T-helper 2 cell treated with Interferon-gamma antibody and Interleukin-4, amounts not matched to agents 5 μg/mL and 100 μg/mL, for 36 hours (primary cell): ENCODE data around the gene HIGD2A.

Experiments
- DNase-seq: peaks from one replicate; pipeline ENCODE4 v3.0.0; 2021; ENCODE audit warnings: low spot score
- H3K27ac Mint-ChIP-seq: one replicate; pipeline ENCODE4 v1.8.0; 2021; ENCODE audit warnings: mild to moderate bottlenecking, mixed read lengths
- H3K27me3 Mint-ChIP-seq: one replicate; pipeline ENCODE4 v1.8.0; 2021; ENCODE audit warnings: low read depth, mixed read lengths
- H3K36me3 Mint-ChIP-seq: one replicate; pipeline ENCODE4 v1.8.0; 2021; ENCODE audit warnings: low read depth, mixed read lengths
- H3K4me1 Mint-ChIP-seq: one replicate; pipeline ENCODE4 v1.8.0; 2021; ENCODE audit warnings: low read depth, mixed read lengths
- H3K4me3 Mint-ChIP-seq: one replicate; pipeline ENCODE4 v1.8.0; 2022; ENCODE audit warnings: mild to moderate bottlenecking, moderate library complexity, mixed read lengths
- H3K9me3 Mint-ChIP-seq: one replicate; pipeline ENCODE4 v1.8.0; 2021; ENCODE audit warnings: mixed read lengths

HIGD2A gene

GRCh38 chr5:176410486-176411180 is 22.1 kb downstream of the HIGD2A start:
- H3K36me3 Mint-ChIP-seq: peaks cover 11% of the 10 kb centered on the region
- no peaks in the 10 kb centered on the region for H3K27me3 Mint-ChIP-seq
- H3K27ac Mint-ChIP-seq: no peak overlapping the region
- no peaks in the 10 kb centered on the region for H3K9me3 Mint-ChIP-seq
- no peak overlapping the region for H3K4me3 Mint-ChIP-seq
- no peak for DNase-seq
- H3K4me1 Mint-ChIP-seq: peaks cover 17% of the 10 kb centered on the region

GRCh38 chr5:176412517-176413254 is 24.1 kb downstream of the HIGD2A start:
- H3K4me1 Mint-ChIP-seq: peaks cover 24% of the 10 kb centered on the region
- no peak for DNase-seq
- peaks cover 11% of the 10 kb centered on the region for H3K36me3 Mint-ChIP-seq
- no peak overlapping the region for H3K27ac Mint-ChIP-seq
- H3K4me3 Mint-ChIP-seq: no peak overlapping the region
- no peaks in the 10 kb centered on the region for H3K9me3 Mint-ChIP-seq
- no peaks in the 10 kb centered on the region for H3K27me3 Mint-ChIP-seq

- Mint-ChIP-seq H3K4me3 (no peak overlapping the region), H3K27me3 (no peaks in the 10 kb centered on the region), H3K9me3 (no peaks in the 10 kb centered on the region), H3K27ac (no peak overlapping the region), H3K36me3 (peaks cover 11% of the 10 kb centered on the region), H3K4me1 (peaks cover 24% of the 10 kb centered on the region)
- no peak for DNase-seq
Measured at GRCh38 chr5:176413255-176413565, 24.7 kb downstream of the HIGD2A start.

GRCh38 chr5:176413709-176414191 is 25.2 kb downstream of the HIGD2A start:
- Mint-ChIP-seq H3K27ac (no peak overlapping the region), H3K4me1 (peaks cover 24% of the 10 kb centered on the region), H3K4me3 (no peak overlapping the region), H3K27me3 (no peaks in the 10 kb centered on the region), H3K9me3 (no peaks in the 10 kb centered on the region), H3K36me3 (peaks cover 11% of the 10 kb centered on the region)
- no peak for DNase-seq

- Mint-ChIP-seq H3K4me1 (peaks cover 24% of the 10 kb centered on the region), H3K27ac (no peak overlapping the region), H3K4me3 (peak overlapping the region; percentile 90), H3K9me3 (no peaks in the 10 kb centered on the region), H3K36me3 (peaks cover 9% of the 10 kb centered on the region), H3K27me3 (peaks cover 1% of the 10 kb centered on the region)
- DNase-seq: no peak
Measured at GRCh38 chr5:176414704-176415103, 26.2 kb downstream of the HIGD2A start.

GRCh38 chr5:176415240-176415951 is 26.8 kb downstream of the HIGD2A start:
- peak overlapping the region; percentile 90 for H3K4me3 Mint-ChIP-seq
- H3K27me3 Mint-ChIP-seq: peaks cover 6% of the 10 kb centered on the region
- DNase-seq: no peak
- H3K4me1 Mint-ChIP-seq: peaks cover 24% of the 10 kb centered on the region
- no peaks in the 10 kb centered on the region for H3K9me3 Mint-ChIP-seq
- peak overlapping the region; percentile 79 for H3K27ac Mint-ChIP-seq
- peaks cover 4% of the 10 kb centered on the region for H3K36me3 Mint-ChIP-seq

GRCh38 chr5:176415952-176416924 is 27.7 kb downstream of the HIGD2A start, which contains the start of gene CLTB:
Gene CLTB (minus strand): TSS chr5:176416539. CDS start chr5:176416363, 176 bp downstream.
- H3K4me3 Mint-ChIP-seq: peak within 1 kb of the TSS; percentile 90
- DNase-seq: peak; percentile 77
- H3K4me1 Mint-ChIP-seq: peaks cover 24% of the 10 kb centered on the region
- H3K9me3 Mint-ChIP-seq: no peaks in the 10 kb centered on the region
- H3K27ac Mint-ChIP-seq: peak within 1 kb of the TSS; percentile 79
- H3K27me3 Mint-ChIP-seq: peaks cover 13% of the 10 kb centered on the region
- H3K36me3 Mint-ChIP-seq: peaks cover 4% of the 10 kb centered on the region

GRCh38 chr5:176416965-176417364 is 28.4 kb downstream of the HIGD2A start:
- peaks cover 18% of the 10 kb centered on the region for H3K27me3 Mint-ChIP-seq
- DNase-seq: no peak
- H3K4me1 Mint-ChIP-seq: peaks cover 19% of the 10 kb centered on the region
- no peak overlapping the region for H3K27ac Mint-ChIP-seq
- H3K36me3 Mint-ChIP-seq: no peaks in the 10 kb centered on the region
- peak overlapping the region; percentile 64 for H3K4me3 Mint-ChIP-seq
- H3K9me3 Mint-ChIP-seq: no peaks in the 10 kb centered on the region

- Mint-ChIP-seq H3K4me1 (peaks cover 19% of the 10 kb centered on the region), H3K27ac (no peak overlapping the region), H3K9me3 (no peaks in the 10 kb centered on the region), H3K36me3 (no peaks in the 10 kb centered on the region), H3K27me3 (peaks cover 26% of the 10 kb centered on the region), H3K4me3 (no peak overlapping the region)
- no peak for DNase-seq
Measured at GRCh38 chr5:176418251-176418650, 29.7 kb downstream of the HIGD2A start.

- no peaks in the 10 kb centered on the region for H3K9me3 Mint-ChIP-seq
- peaks cover 26% of the 10 kb centered on the region for H3K27me3 Mint-ChIP-seq
- H3K4me3 Mint-ChIP-seq: no peak overlapping the region
- H3K27ac Mint-ChIP-seq: no peak overlapping the region
- no peaks in the 10 kb centered on the region for H3K36me3 Mint-ChIP-seq
- DNase-seq: no peak
- H3K4me1 Mint-ChIP-seq: peaks cover 11% of the 10 kb centered on the region
Measured at GRCh38 chr5:176420086-176420485, 31.5 kb downstream of the HIGD2A start.

GRCh38 chr5:176420972-176421544 is 32.5 kb downstream of the HIGD2A start:
- no peak for DNase-seq
- no peak overlapping the region for H3K4me3 Mint-ChIP-seq
- H3K27me3 Mint-ChIP-seq: peaks cover 28% of the 10 kb centered on the region
- H3K9me3 Mint-ChIP-seq: peaks cover 6% of the 10 kb centered on the region
- peaks cover 6% of the 10 kb centered on the region for H3K4me1 Mint-ChIP-seq
- no peaks in the 10 kb centered on the region for H3K36me3 Mint-ChIP-seq
- no peak overlapping the region for H3K27ac Mint-ChIP-seq

GRCh38 chr5:176424181-176424580 is 35.6 kb downstream of the HIGD2A start:
- peaks cover 1% of the 10 kb centered on the region for H3K4me1 Mint-ChIP-seq
- no peak overlapping the region for H3K4me3 Mint-ChIP-seq
- peaks cover 32% of the 10 kb centered on the region for H3K27me3 Mint-ChIP-seq
- peaks cover 6% of the 10 kb centered on the region for H3K9me3 Mint-ChIP-seq
- no peaks in the 10 kb centered on the region for H3K36me3 Mint-ChIP-seq
- no peak overlapping the region for H3K27ac Mint-ChIP-seq
- DNase-seq: no peak

GRCh38 chr5:176425138-176425537 is 36.6 kb downstream of the HIGD2A start:
- Mint-ChIP-seq H3K9me3 (peaks cover 6% of the 10 kb centered on the region), H3K4me3 (no peak overlapping the region), H3K4me1 (peaks cover 1% of the 10 kb centered on the region), H3K27me3 (peaks cover 28% of the 10 kb centered on the region), H3K36me3 (no peaks in the 10 kb centered on the region), H3K27ac (no peak overlapping the region)
- DNase-seq: no peak
